Stomach (tissue), 4 donors: ENCODE measurements around the gene PDCD4.

Experiments used
- POLR2A ChIP-seq, 4 donors: fragments of 450-650 bp; IDR thresholded peaks; one replicate each; pipeline ENCODE4 v1.6.1; 2016; ENCODE audit warnings: antibody characterized with exemption in 4 of 4, control low read depth in 2 of 4, mild to moderate bottlenecking in 1 of 4, moderate library complexity in 1 of 4
- POLR2AphosphoS5 ChIP-seq, 3 donors: sonication (generic); formaldehyde crosslinking; IDR thresholded peaks; one replicate each; pipeline ENCODE4 v1.6.1; 2016; ENCODE audit warnings: antibody characterized with exemption in 3 of 3
- TF ChIP-seq, protein P1 (sequence below), 7 experiments: fragments of 450-650 bp in 4 of 7; fragments of 200-600 bp in 3 of 7; sonication (generic) in 3 of 7; IDR thresholded peaks; one replicate each; pipeline ENCODE4 v1.5.1; 2016 to 2019; ENCODE audit warnings: antibody characterized with exemption in 7 of 7, control low read depth in 2 of 7, mild to moderate bottlenecking in 1 of 7

DNA sequence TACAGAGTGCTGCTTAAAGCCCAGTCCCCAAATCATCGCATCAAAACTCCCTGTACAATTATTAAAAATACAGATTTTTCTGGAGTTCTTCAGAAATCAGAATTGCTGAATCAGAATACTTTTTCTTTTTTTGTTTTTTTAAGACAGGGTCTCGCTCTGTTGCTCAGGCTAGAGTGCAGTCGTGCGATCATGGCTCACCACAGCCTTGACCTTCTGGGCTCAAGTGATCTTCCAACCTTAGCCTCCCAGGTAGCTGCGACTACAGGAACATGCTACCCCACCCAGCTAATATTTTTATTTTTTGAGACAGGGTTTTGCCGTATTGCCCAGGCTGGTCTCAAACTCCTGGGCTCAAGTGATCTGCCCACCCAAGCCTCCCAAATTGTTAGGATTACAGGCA, 43.3 kb downstream of the PDCD4 start:
- TF ChIP-seq, protein P1, sequence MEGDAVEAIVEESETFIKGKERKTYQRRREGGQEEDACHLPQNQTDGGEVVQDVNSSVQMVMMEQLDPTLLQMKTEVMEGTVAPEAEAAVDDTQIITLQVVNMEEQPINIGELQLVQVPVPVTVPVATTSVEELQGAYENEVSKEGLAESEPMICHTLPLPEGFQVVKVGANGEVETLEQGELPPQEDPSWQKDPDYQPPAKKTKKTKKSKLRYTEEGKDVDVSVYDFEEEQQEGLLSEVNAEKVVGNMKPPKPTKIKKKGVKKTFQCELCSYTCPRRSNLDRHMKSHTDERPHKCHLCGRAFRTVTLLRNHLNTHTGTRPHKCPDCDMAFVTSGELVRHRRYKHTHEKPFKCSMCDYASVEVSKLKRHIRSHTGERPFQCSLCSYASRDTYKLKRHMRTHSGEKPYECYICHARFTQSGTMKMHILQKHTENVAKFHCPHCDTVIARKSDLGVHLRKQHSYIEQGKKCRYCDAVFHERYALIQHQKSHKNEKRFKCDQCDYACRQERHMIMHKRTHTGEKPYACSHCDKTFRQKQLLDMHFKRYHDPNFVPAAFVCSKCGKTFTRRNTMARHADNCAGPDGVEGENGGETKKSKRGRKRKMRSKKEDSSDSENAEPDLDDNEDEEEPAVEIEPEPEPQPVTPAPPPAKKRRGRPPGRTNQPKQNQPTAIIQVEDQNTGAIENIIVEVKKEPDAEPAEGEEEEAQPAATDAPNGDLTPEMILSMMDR (IDR thresholded peaks at IDR 0.05) = no peak
- TF ChIP-seq POLR2A (IDR thresholded peaks at IDR 0.05) (no peak), POLR2AphosphoS5 (IDR thresholded peaks at IDR 0.05) (no peak)
